T-cell (primary cell): Measurements from ENCODE around the gene IQSEC1. TPM values are rescaled to one million over a fixed set of nuclear protein-coding genes. Genes with fewer than 3 reads are reported as not detected.

Experiments
- ATAC-seq, 4 experiments: fragments of 200-7000 bp in 3 of 4; fragments of 150-1000 bp in 1 of 4; cut with Tn5 transposase; replicated peaks in 1 of 4; 1 replicate in 3 of 4; 2 replicates in 1 of 4; pipeline ENCODE4 v1.10.0; 2021; ENCODE audit warnings: moderate library complexity in 3 of 4, mild to moderate bottlenecking in 2 of 4, moderate number of reproducible peaks in 1 of 4
- CTCF ChIA-PET, 2 donors: fragments of 300-600 bp; sonication (Branson Sonifier 250); formaldehyde crosslinking; loops; one replicate each; lab custom pipeline; 2022; ENCODE audit warnings: antibody characterized with exemption in 2 of 2; lab: Charles Lee
- POLR2A ChIA-PET, 2 donors: fragments of 300-600 bp; sonication (Branson Sonifier 250); formaldehyde crosslinking; loops; one replicate each; lab custom pipeline; 2022; ENCODE audit warnings: antibody characterized with exemption in 2 of 2; lab: Charles Lee
- DNase-seq, 35 experiments: peaks; one replicate each; pipeline versions ENCODE4 v3.0.0 to v3.0.0-alpha.2; 2013 to 2023
- H3K27ac ChIP-seq: one replicate; pipeline ENCODE4 v1.5.1; 2013; ENCODE audit warnings: low read length
- H3K27me3 ChIP-seq, 2 experiments: replicated peaks in 1 of 2; 1 replicate in 1 of 2; 2 replicates in 1 of 2; pipeline versions ENCODE4 v1.6.1 to v1.7.0; 2013; ENCODE audit warnings: low read length in 1 of 2, mixed read lengths in 1 of 2; ENCODE audit not compliant: control insufficient read depth in 2 of 2, insufficient read depth in 2 of 2; ENCODE audit errors: extremely low read depth in 1 of 2
- H3K36me3 ChIP-seq, 2 donors: 1 replicate in 1 of 2; 2 replicates in 1 of 2; pipeline versions ENCODE4 v1.6.1 to v1.7.0; 2013; ENCODE audit warnings: low read length in 1 of 2; ENCODE audit not compliant: control insufficient read depth in 2 of 2, insufficient read depth in 1 of 2; ENCODE audit errors: extremely low read depth in 1 of 2
- H3K4me1 ChIP-seq, 2 experiments: 1 replicate in 1 of 2; 2 replicates in 1 of 2; pipeline versions ENCODE4 v1.6.1 to v1.7.0; 2013; ENCODE audit warnings: low read length in 2 of 2, mixed read lengths in 1 of 2; ENCODE audit not compliant: insufficient read depth in 2 of 2, control insufficient read depth in 1 of 2; ENCODE audit errors: extremely low read depth in 1 of 2
- H3K4me3 ChIP-seq, 2 donors: 1 replicate in 1 of 2; 2 replicates in 1 of 2; pipeline versions ENCODE4 v1.5.1 to v1.7.0; 2013; ENCODE audit warnings: mild to moderate bottlenecking in 2 of 2, low read length in 1 of 2, moderate library complexity in 1 of 2; ENCODE audit not compliant: control insufficient read depth in 1 of 2; ENCODE audit errors: extremely low read depth in 1 of 2
- H3K9me3 ChIP-seq: 2 replicates; pipeline ENCODE4 v1.7.0; 2013
- H3K27ac Mint-ChIP-seq, 2 donors: one replicate each; pipeline ENCODE4 v1.8.0; 2020 to 2021; ENCODE audit warnings: mild to moderate bottlenecking in 2 of 2, mixed read lengths in 2 of 2
- H3K27me3 Mint-ChIP-seq, 2 donors: one replicate each; pipeline ENCODE4 v1.8.0; 2021 to 2022; ENCODE audit warnings: mixed read lengths in 2 of 2
- H3K36me3 Mint-ChIP-seq: one replicate; pipeline ENCODE4 v1.8.0; 2021; ENCODE audit warnings: mixed read lengths
- H3K4me1 Mint-ChIP-seq, 3 donors: one replicate each; pipeline ENCODE4 v1.8.0; 2020 to 2022; ENCODE audit warnings: mixed read lengths in 3 of 3, mild to moderate bottlenecking in 1 of 3
- H3K4me3 Mint-ChIP-seq, 3 donors: one replicate each; pipeline ENCODE4 v1.8.0; 2020 to 2022; ENCODE audit warnings: mild to moderate bottlenecking in 3 of 3, mixed read lengths in 3 of 3, moderate library complexity in 3 of 3
- H3K9me3 Mint-ChIP-seq, 3 donors: one replicate each; pipeline ENCODE4 v1.8.0; 2020 to 2022; ENCODE audit warnings: mixed read lengths in 3 of 3
- WGBS: methylation state at CpG from one replicate; pipeline ENCODE4 v1.1.5; 2013; ENCODE audit warnings: missing lambda C conversion rate; ENCODE audit not compliant: insufficient coverage; 5-methylcytosine and 5-hydroxymethylcytosine counted together
- total RNA-seq, 35 experiments: library from RNA in 6 of 35; stranded (reverse) in 6 of 35; fragments of 120-200 nt in 1 of 35; gene quantifications; one replicate each; pipeline versions ENCODE4 v1.2.1 to v1.2.4 and lab custom pipeline; 2013 to 2026

Gene IQSEC1
- total RNA-seq, 5 donors from 2014 or later (not counting 1 experiment from before 2014, with no cell fraction given): 73.7 to 113 (median 86.9) TPM

DNA sequence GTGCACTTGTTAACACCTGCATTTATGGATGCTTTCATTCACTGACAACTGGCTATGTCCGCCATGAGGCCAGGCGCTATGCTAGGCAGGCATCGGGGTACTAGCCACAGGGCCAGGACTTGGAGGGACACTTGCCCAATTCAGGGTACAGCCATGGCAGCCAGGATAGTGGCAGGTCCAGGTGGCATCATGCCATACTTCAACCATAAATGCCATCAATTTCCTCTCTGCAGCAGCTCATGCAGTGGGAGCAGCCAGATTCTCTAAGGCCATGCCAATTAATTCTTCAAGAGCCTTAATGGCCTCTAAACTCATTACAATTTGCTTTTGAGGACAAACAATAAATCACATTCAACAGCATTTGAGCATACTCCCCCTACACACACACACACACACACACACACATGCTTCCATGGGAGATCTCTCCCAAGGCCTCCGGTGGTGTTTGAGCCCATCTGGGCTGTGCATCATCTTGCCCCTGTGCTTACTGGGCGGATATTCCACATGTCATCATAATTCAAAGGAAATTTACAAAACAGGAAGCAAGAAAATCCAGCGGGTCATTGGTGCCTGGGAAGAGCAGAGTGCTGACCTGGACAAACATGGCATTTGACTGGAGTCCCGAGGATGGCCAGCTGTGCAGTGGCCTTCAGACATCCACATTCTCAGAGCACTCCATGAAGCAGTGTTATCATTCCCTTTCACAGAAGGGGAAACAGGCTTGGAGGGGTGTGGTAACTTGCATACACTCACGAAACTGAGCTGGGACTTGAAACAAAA lies 109.1 kb downstream of the IQSEC1 start:
- H3K9me3 Mint-ChIP-seq: no peaks in the 10 kb centered on the region
- no peaks in the 10 kb centered on the region for H3K27me3 Mint-ChIP-seq
- CTCF ChIA-PET: no interaction called here
- peaks cover 91 to 94% (median 93%) of the 10 kb centered on the region in 3 donors for H3K4me1 Mint-ChIP-seq
- no peak overlapping the region for H3K4me3 ChIP-seq
- ATAC-seq: no peak
- no peak for DNase-seq
- no peak overlapping the region for H3K27ac ChIP-seq
- no peaks in the 10 kb centered on the region for H3K9me3 ChIP-seq
- peak overlapping the region in 1 of 3 donors; percentile 58 for H3K4me3 Mint-ChIP-seq
- peaks cover 13% of the 10 kb centered on the region in 2 donors for H3K36me3 ChIP-seq
- H3K4me1 ChIP-seq: peaks cover 52 to 93% of the 10 kb centered on the region in 2 experiments
- no peaks in the 10 kb centered on the region for H3K27me3 ChIP-seq
- WGBS: 94% methylated on average over 6 of the region's 8 CpGs
- H3K27ac Mint-ChIP-seq: peak overlapping the region; percentile 23 to 72
- POLR2A ChIA-PET: no interaction called here
- peaks cover 8% of the 10 kb centered on the region for H3K36me3 Mint-ChIP-seq

GRCh38 chr3:12963231-12963896 lies 109.9 kb downstream of the IQSEC1 start:
- WGBS: 35% methylated on average over 5 of the region's 7 CpGs
- peaks cover 52 to 94% of the 10 kb centered on the region in 2 experiments for H3K4me1 ChIP-seq
- peak overlapping the region; percentile 28 to 58 (median 28) for H3K4me3 Mint-ChIP-seq
- H3K36me3 ChIP-seq: peaks cover 7 to 13% of the 10 kb centered on the region in 2 donors
- ChIA-PET POLR2A (no interaction called here), CTCF (interaction anchor here in 1 of 2 donors (0.6 kb wide), 1 partner anchor 246 kb away, joined by 3 read pairs; no protein-coding TSS in a partner anchor)
- no peak for ATAC-seq
- DNase-seq: peak in 1 of 35 experiments; percentile 35
- peak overlapping the region; percentile 45 to 72 for H3K27ac Mint-ChIP-seq
- H3K27ac ChIP-seq: no peak overlapping the region
- H3K4me3 ChIP-seq: no peak overlapping the region
- no peaks in the 10 kb centered on the region for H3K9me3 Mint-ChIP-seq
- H3K4me1 Mint-ChIP-seq: peaks cover 91 to 94% (median 92%) of the 10 kb centered on the region in 3 donors
- H3K9me3 ChIP-seq: no peaks in the 10 kb centered on the region
- no peaks in the 10 kb centered on the region for H3K27me3 Mint-ChIP-seq
- no peaks in the 10 kb centered on the region for H3K27me3 ChIP-seq
- peaks cover 12% of the 10 kb centered on the region for H3K36me3 Mint-ChIP-seq

GRCh38 chr3:12962292-12962691 lies 110.9 kb downstream of the IQSEC1 start:
- H3K27ac ChIP-seq: no peak overlapping the region
- ATAC-seq: no peak
- no peaks in the 10 kb centered on the region for H3K9me3 Mint-ChIP-seq
- H3K4me3 Mint-ChIP-seq: peak overlapping the region in 1 of 3 donors; percentile 58
- H3K36me3 ChIP-seq: peaks cover 9 to 13% of the 10 kb centered on the region in 2 donors
- ChIA-PET CTCF (no interaction called here), POLR2A (no interaction called here)
- peak overlapping the region in 1 of 2 donors; percentile 52 for H3K27ac Mint-ChIP-seq
- no peak overlapping the region for H3K4me3 ChIP-seq
- no peaks in the 10 kb centered on the region for H3K9me3 ChIP-seq
- peaks cover 47 to 99% of the 10 kb centered on the region in 2 experiments for H3K4me1 ChIP-seq
- peaks cover 16% of the 10 kb centered on the region for H3K36me3 Mint-ChIP-seq
- H3K4me1 Mint-ChIP-seq: peaks cover 94 to 97% (median 94%) of the 10 kb centered on the region in 3 donors
- H3K27me3 Mint-ChIP-seq: no peaks in the 10 kb centered on the region
- DNase-seq: no peak
- H3K27me3 ChIP-seq: no peaks in the 10 kb centered on the region
- WGBS: 100% methylated on average over 1 of the region's 3 CpGs

DNA sequence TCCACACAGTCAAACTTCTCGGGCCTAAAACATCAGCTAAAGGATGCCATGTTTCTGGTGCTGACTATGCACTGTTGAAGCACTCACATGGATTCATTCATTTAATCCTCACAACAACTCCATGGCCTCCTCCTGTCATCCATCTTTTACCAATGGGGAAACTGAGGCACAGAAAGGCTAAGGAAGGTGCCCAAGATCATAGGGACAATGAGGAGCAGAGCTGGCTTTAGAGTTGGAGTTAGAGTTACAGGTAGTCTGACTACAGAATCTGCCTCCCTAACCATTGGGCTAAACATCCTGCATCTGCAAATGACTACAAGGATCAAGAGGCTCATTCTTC lies 111.6 kb downstream of the IQSEC1 start:
- H3K4me3 ChIP-seq: no peak overlapping the region
- ATAC-seq (no peak), DNase-seq (no peak)
- Mint-ChIP-seq H3K36me3 (peaks cover 16% of the 10 kb centered on the region), H3K27ac (peak overlapping the region; percentile 35 to 37), H3K27me3 (no peaks in the 10 kb centered on the region), H3K9me3 (no peaks in the 10 kb centered on the region), H3K4me1 (peaks cover 95 to 99% (median 96%) of the 10 kb centered on the region in 3 donors), H3K4me3 (peak overlapping the region in 1 of 3 donors; percentile 64)
- H3K9me3 ChIP-seq: no peaks in the 10 kb centered on the region
- H3K36me3 ChIP-seq: peaks cover 9 to 14% of the 10 kb centered on the region in 2 donors
- POLR2A ChIA-PET: no interaction called here
- no peaks in the 10 kb centered on the region for H3K27me3 ChIP-seq
- H3K4me1 ChIP-seq: peaks cover 47 to 99% of the 10 kb centered on the region in 2 experiments
- no peak overlapping the region for H3K27ac ChIP-seq
- CTCF ChIA-PET: interaction anchor here in 1 of 2 donors (0.7 kb wide), 1 partner anchor 32 kb away, joined by 3 read pairs; no protein-coding TSS in a partner anchor
- 100% methylated on average over 1 of the region's 1 CpG for WGBS

DNA sequence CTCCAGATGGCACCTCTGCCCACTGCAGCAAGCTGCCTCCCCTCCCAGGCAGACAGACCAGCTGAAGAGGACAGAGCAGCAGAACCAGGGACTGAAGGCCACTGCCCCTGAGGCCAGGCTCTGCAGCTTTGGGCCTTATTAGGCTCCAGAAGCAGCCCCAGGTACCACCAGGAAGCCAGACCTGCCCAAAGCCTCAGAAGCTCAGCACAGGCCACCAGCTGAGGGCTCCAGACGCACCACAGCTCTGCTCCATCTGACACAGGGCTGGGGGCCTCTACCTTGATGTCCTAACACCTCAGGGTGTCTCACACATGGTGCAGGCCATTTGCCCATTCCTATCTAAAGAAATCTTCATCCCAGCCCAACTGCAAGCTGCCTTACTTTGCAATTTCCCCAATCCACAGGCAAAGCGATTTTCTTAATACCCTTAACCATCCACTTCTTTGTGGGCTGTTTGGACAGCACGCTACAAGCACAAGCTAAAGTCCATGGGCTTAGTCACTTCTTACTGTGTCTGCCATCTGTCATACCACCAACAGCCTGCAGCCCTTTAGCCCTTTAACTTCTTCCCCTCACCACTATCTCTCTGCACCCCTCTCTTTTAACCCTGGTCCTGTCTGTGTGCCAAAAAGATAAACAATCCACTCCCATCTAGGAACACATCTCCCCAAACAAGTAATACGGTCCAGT lies 112.1 kb downstream of the IQSEC1 start:
- 89% methylated on average over 4 of the region's 4 CpGs for WGBS
- no peak for DNase-seq
- Mint-ChIP-seq H3K27me3 (no peaks in the 10 kb centered on the region), H3K4me1 (peaks cover 94 to 99% (median 96%) of the 10 kb centered on the region in 3 donors), H3K27ac (peak overlapping the region; percentile 60 to 73), H3K36me3 (peaks cover 16% of the 10 kb centered on the region), H3K4me3 (peak overlapping the region in 1 of 3 donors; percentile 64), H3K9me3 (no peaks in the 10 kb centered on the region)
- CTCF ChIA-PET: interaction anchor here in 1 of 2 donors (0.7 to 1.9 kb wide), 2 partner anchors 28 to 32 kb away, joined by 3 to 4 read pairs; no protein-coding TSS in a partner anchor
- Histone ChIP-seq H3K36me3 (peaks cover 9 to 17% of the 10 kb centered on the region in 2 donors), H3K27ac (no peak overlapping the region), H3K4me1 (peaks cover 47 to 98% of the 10 kb centered on the region in 2 experiments), H3K4me3 (no peak overlapping the region), H3K9me3 (no peaks in the 10 kb centered on the region), H3K27me3 (no peaks in the 10 kb centered on the region)
- POLR2A ChIA-PET: no interaction called here
- ATAC-seq: no peak

DNA sequence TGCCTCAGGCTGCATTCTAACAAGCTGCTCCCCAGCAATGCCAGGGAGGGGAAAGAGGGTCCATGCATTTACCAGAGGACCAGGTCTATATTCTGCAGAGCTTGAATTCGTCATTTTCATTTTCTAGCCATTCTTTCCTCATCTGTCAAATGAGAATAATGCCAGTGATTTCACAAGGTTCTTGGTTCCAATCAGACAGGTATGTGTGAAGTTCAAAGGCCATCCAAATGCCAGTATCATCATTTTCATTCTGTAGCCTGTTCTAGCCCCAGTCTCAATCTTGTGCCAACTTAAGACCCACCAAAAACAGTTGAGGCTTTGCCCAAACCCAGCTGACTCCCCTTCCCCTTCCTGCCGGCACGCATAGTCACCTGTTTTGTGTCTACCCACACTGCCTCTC lies 112.7 kb downstream of the IQSEC1 start:
- peak overlapping the region in 2 of 3 donors; percentile 28 to 64 for H3K4me3 Mint-ChIP-seq
- Histone ChIP-seq H3K27ac (no peak overlapping the region), H3K4me3 (peak overlapping the region in 1 of 2 donors; percentile 19), H3K4me1 (peaks cover 47 to 98% of the 10 kb centered on the region in 2 experiments), H3K9me3 (no peaks in the 10 kb centered on the region), H3K27me3 (no peaks in the 10 kb centered on the region), H3K36me3 (peaks cover 9 to 16% of the 10 kb centered on the region in 2 donors)
- ChIA-PET CTCF (interaction anchor here in 1 of 2 donors (1.9 kb wide), 1 partner anchor 29 kb away, joined by 4 read pairs; no protein-coding TSS in a partner anchor), POLR2A (no interaction called here)
- H3K4me1 Mint-ChIP-seq: peaks cover 93 to 99% (median 94%) of the 10 kb centered on the region in 3 donors
- H3K27ac Mint-ChIP-seq: peak overlapping the region; percentile 60 to 73
- DNase-seq: no peak
- H3K9me3 Mint-ChIP-seq: no peaks in the 10 kb centered on the region
- H3K36me3 Mint-ChIP-seq: peaks cover 15% of the 10 kb centered on the region
- WGBS: 59% methylated on average over 2 of the region's 3 CpGs
- peak in 1 of 4 experiments; percentile 18 for ATAC-seq
- no peaks in the 10 kb centered on the region for H3K27me3 Mint-ChIP-seq
